Suppressor macrophage (primary cell): ENCODE results near the gene HDAC4.

Experiments
- DNase-seq, 4 experiments: peaks; one replicate each; pipeline ENCODE4 v3.0.0-alpha.2; 2020 to 2022

HDAC4 gene

DNA sequence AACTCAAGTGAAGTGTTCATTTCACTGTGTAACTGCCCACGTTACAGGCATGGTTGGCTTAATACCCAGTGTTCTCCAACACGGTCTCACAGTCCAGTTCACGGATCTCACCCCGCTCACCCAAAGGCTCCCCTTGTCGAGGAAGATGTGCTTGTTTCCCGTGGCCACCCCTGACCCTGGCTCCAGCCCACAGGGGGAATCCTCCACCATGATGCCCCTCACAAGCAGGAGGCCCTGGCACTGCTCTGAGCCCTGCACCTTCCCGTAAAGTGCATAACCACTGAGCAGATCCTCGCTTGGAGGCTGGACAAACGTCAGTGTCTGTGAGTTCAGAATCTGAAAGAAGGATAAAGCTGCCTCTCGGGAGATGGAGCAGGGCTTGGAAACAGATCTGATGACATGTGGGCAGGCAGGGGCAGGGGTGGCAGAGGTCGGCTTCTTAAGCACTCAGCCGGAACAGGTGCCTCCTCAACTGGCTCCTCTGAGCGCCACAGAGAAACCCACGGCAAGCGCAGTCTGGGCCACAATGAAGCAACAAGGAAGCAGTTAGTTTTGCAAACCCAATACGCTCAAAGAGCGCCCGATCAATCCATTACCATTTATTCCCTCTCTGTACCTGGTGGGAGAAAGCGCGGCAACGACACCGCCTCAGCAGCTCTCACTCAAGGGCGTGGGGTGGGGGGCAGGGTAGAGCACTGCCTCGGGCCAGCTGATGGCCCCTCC, 17.6 kb downstream of the HDAC4 start:
- DNase-seq = peak in 1 of 4 experiments; percentile 1

DNA sequence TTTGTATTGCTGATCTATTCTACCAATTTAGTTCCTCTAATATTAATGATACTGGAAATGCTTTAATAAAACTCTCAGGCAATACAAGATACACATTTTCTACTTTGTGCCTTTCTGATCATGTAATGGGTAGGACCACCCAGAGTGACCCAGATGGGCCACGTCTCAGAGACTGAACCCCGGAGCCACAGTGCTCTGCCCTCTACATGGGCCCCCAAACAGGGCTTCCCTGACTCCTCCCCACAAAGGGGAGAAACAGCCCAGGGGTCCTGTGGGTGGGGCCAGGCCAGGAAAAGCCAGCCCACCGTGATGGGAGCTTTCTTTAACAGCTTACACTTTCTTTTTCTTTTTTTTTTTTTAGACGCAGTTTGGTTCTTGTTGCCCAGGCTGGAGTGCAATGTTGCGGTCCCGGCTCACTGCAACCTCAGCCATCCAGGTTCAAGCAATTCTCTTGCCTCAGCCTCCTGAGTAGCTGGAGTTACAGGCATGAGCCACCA, 18.4 kb downstream of the HDAC4 start:
- no peak for DNase-seq

DNA sequence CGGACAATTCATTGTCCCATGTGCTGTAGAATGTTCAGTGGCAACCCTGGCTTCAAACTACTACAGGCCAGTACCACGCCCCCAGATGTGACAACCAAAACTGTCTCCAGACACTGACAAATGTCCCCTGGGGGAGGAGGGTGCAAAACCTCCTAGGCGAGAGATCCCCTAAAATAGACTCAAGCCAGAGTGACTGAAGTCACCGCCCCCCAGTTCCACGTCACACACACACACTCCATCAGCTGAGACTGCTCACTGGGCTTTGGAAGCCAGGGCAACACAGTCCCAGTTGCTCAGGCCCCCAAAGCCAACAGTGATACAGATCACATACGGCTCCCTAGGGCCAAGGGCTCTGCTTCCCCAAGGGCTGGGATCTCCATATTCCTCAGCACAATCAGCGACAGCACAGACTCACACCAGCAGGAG, 19.1 kb downstream of the HDAC4 start:
- DNase-seq = peak; percentile 49 to 71 (median 53)

DNA sequence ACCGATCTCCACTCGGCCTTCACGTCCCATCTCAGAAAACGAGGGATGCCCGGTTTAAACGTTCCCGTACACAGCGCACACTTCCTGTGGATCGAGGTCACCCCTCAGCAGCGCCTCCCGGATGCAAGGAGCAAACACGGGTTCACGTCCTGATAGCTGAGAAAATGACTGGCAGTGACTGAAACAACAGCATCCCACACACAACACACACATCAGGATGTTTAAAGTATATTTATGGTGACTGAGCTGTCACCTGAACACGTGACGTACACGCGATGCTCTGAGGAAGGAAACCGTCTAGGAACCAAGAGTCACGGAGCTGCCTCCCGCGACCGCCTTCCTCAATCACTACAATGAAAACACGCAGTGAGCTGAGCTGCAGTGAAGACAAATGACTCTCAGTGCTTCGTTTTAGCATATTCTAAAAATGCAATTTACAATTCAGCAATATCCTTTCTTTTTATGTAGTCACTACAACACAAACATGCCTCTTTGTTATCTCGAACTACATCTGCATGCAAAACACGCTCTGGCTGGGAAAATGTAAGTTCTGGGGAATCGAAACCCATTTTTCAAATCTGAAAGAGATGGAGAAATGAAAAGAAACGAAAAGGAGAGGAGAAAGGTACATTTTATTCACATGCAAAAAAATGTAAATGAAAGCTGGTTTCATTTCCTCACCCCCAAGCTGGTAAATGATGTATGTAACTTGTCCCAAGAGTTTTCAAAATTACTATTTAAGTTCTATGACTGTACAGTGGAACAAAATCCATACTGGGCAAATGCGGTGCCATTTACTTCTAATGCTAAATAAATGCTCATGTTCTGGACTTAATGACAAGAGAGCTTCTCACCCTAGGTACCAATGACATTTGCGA, 19.8 kb downstream of the HDAC4 start:
- peak; percentile 89 to 96 (median 90) for DNase-seq

DNA sequence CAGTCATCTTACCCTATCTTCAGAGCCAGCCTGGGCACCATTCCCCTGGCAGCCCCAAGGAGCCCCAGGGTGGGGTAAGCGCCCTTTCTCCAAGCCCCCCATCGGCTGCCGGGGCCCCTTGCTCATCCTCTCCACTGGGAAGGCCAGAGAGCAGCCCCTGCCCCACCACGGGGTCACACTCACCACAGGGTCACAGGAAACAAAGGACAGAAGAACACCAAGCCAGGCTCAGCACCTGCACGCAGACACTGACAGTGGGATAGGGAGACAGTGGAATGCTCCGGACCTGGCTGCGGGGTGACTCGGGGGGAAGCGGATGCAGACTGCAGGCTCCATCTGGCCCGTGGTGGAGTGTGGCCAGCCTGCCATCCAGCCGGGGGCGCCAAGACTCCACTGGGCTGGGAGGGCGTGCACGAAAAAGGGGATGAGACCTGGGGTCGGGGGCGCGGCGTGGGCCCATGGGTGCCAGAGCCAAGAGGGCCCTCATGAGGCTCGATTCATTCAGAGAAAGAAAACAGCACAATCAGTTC, 21.1 kb downstream of the HDAC4 start:
- no peak for DNase-seq

DNA sequence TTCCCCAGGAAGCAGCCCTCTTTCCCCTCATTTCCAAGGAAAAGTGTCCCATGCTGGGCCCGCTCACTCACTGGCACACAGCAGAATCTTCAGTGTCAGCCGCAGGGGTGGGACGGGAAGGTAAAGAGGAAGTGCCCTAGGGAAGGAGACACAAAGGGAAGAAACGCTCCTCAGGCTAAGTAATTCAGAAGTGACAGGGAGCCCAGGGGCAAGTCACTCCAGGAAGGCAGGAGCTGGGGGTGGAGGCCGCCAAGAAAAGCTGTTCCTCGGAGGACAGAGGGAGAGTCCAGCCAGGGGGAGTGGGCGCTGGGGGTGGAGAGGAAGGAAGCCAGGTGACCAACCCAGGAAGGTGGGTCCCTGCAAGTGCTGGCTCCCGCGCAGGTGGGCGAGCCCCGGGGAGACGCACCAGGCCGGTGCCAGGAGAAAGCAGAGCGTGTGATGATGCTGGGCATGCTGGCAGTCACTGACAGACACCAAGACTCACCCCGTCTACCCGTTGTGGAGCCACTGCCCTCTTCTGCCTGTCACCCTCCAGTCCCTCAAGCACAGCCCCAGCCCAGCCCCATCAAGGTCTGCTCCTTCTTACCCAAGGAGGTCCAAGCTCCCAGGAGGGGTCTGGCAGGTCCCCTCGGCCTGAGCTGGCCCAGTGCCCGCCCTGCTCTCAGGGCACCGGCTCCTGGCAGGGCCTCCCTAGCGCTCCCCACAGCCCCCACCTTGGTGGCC, 21.7 kb downstream of the HDAC4 start:
- peak; percentile 58 to 79 (median 76) for DNase-seq

DNA sequence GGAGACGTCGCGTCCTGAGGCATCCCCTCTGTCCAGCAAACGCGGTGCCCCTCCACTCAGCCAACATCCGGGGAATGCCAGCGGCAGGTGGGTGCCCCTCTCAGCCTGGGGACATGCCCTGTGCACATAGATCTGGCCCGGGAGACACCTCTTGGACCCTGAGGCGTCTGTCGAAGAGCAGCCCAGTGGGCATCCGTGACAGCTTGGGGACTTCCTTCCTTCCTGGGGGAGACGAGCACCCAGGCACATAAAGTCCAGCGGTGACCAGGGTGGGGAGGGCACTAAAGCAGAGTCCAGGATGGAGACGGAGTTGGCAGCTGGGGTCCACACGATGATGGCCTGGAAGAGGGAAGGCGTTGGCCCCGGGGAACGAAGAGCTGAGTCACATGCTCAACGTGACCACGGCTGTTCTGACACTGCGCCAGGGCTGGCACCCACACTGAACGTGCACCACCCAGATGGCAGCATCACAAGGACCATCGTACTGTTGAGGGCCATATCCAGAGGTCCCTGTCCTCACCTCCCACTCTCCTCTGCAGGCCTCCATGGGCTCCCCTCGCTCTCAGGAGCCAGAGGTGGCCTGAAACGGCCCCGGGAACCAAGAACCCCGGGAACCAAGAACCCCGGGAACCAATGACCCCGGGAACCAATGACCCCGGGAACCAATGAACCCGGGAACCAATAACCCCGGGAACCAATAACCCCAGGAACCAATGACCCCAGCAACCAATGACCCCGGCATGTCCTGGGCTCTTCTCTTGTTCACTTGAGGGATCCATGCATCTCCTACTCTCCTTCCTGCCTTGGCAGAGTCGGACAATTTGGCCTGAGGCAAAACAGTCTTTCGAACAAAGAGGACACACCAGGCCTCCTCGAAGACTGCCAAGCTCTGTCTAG, 22.6 kb downstream of the HDAC4 start:
- no peak for DNase-seq

DNA sequence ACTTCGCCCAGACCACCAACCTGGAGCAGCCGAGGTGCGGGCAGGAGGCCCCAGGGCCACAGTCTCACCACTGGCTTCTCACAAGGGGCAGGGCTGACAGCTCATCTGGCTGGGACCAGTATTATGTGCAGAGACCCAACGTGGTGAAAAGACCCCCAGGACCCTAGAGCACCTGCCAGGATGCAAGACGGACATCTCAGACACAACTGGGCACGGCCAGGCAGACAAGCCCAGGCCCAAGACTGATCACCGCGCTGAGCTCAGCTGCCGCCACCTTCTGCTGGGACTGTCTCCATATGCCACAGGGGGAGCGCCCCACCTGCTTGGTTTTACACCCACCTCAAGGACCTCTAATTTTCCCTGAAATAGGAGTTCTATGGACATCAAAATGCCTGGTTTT, 23.2 kb downstream of the HDAC4 start:
- no peak for DNase-seq

DNA sequence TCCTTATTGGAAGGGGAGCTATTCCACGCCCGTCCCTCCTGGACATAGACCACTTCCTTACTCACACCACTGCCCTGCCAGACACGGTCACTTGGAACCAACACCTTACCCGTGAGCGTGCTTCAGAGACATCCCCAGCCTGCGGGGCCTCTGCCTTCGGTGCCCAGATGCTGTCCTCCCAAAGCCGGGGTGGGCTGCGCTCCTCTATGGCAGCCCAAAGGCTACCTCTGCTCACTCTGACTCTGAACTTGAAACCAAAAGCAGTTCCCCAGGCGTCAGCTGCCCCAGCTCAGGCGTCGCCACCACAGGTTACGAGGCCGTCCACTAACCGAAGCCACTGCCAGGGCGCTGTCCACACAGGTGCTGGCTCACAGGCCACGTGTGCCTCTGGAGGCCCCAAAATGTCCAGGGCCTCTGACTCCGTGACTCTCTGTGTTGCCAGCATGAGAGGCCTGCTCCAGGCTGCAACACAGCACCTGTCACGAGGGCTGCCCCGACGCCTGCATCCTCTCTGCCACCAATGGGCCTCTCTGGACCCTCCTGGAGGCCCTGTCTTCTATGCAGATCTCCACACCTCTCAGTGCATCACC, 23.8 kb downstream of the HDAC4 start:
- DNase-seq = no peak

DNA sequence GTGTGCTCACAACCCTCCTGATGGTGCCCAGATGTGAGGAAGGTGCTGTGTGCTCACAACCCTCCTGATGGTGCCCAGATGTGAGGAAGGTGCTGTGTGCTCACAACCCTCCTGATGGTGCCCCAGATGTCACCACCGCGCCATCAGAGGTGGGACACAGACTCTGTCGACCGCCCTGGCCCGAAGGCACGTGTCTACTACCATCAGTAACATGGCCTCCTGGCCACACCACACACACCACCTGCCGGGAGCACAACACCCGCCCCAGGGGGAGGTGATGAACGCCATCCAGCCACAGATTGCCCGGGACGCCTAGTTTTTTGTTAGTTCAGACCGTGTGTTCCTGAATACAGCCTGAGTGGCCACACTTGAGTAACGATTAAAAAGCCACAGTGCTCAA, 24.5 kb downstream of the HDAC4 start:
- no peak for DNase-seq

DNA sequence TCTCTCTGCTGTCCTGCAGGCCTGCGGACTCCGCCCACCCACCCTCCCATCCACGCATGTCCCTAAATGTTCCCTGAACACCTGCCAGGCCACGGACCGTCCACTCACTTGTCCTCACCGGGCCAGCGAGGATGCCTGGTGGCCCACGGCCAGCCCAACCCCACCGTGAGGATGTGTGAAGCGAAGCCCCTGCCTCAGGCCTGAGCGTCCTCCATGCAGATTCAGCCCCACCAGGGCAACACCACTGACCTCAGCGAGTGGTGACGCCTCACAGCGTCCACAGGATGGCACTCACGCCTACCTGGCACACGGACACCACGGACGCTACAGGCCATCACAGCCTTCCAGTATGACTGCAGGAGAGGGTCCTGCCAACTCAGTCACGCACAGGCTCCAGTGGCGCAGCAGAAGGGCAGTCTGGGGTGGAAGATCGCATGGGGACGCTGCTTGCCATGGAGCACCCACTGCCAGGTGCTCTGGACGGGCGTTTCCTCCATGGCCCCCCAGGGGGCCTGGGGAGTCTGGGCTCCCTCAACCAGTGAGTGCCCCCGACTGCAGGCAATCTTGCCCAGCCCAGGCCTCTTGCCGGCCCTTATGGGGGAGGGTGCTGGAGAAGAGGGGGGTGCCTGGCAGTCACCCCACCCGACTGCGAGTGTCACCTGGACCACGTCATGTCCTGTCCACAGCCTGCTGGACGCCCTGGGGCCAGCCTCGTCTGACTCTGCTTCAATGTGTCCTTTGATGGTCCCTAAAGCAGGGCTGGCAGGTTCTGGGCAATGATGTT, 25.4 kb downstream of the HDAC4 start:
- DNase-seq = no peak

DNA sequence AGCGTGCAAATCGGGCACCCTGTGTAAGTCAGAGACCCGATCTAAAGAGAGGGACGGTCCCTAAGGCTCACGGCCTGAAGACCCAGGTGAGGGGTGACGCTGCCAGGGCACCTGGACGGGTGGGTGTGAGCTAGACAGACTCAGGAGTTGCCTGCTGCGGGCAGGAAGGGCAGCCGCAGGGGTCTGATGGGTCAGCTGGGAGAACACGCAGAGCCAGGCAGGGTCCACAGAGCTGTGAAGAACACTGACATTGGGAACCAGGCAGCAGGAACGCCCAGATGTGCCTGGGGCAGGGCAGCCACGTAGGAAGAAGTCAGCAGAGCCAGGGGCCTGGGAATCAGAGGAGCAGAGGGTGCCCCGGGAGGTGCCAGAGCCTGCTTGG, 25.9 kb downstream of the HDAC4 start:
- DNase-seq = no peak

DNA sequence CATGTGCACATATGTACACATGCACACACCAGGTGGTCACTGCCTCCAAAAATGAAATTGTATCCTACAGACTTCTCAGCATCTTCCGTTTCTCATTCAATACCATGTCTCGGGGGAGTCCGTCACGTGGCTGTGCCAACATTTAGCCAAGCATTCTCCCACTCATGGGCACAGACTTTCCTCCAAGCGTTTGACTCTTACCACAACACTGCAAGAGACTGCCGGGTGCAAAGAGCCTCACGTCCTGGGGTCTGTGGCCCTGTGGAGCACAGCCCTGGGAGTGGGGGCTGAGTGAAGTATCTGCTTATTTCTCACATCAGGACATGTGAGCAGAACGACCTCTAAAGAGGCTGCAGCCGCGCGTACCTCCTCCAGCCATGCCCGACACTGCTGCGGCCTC, 28.0 kb downstream of the HDAC4 start:
- no peak for DNase-seq

DNA sequence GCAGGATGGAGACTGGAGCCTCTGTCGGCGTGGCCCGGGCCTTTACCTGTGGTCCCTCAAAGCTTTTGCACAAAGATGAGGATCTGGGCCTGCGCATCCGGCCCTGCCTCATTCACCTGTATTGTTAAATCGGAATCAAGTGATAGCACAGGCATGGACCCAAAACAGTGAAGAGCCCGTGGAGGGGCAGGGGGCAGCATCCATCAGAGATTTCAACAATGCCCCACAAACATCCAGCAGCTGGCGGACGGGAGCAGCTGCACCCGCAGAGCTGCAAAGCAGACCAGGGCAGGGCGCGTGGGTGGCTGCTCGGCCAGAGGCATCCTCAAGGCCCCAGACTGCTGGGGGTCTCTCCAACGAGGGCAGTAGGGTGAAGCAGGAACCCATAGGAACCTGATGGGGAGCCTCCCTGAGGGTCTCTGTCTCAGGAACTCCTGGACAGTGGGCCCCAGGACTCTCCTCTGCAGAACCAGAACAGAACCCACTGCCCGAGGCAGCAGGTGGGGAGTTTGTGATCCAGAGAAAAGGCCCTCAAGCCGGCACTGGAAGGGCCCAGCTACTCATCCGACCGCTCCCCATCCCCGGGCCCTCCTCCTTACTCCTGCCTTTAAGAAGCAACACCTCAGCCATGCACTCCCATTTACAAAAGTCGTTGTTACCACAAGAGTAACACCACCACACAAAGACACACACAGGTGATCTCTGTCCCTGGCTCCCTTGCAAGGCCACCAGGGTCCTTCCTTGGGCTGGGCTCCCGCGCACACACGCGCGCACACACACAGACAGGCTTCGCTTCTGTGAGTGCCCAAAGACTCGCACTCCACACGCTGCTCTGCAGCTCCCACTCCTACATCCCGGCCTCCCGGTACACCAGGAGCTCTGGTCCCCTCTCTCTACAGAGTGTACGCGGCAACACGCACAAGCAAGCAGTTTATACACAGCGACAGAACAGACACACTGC, 28.8 kb downstream of the HDAC4 start:
- DNase-seq = no peak

DNA sequence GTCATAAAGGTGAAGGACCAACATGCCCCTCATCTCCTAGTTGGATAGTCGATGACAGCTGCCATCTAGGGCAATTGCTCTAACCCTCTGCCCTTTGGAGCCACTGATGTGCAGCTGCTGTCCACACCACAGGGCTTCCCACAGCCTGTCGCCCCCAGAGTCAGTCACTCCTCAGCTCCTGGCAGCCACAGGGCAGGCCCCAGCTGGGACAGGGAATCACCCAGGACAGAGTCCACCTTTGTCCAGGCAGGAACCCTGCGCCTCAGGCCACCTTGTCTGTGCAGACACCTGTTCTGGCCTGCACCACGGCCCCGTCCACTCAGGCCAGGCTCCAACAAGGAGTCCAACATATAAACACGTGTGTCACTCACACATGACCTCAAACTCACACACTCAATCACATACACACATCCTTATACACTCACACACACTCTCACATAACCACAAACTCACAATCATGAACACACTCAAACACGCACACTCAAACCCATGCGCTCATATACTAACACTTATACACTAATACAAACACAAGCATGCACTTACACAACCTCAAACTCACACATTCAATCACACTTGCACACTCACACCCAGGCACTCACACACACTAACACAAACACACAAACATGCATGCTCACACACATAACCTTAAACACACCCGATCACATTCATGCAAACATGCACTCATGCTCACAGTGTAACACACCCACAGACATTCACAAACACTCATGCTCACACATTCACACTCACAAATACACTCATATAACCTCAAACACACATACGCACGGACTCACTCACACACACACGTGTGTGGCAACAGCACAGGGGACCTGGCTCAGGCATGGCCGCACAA, 29.7 kb downstream of the HDAC4 start:
- DNase-seq = peak in 2 of 4 experiments; percentile 10 to 12

DNA sequence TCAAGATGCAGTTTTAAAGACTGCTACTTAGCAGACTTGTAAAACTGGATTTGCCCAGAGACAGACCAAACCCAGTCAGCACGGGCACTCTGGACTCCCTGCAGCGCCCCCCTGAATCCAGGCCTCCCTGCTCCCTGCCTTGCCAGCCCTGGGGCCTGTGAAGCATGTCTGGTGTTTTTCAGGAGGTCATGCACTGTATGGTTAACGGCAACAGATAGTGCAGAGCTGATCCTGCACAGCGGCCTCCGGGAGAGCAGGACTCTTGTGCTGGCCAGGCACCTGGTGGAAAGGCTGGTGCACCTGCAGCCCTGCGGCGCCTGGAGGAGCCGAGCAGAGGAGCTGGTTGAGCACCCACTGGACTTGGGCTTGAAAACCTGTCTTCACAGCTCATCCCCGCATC, 30.4 kb downstream of the HDAC4 start:
- no peak for DNase-seq

DNA sequence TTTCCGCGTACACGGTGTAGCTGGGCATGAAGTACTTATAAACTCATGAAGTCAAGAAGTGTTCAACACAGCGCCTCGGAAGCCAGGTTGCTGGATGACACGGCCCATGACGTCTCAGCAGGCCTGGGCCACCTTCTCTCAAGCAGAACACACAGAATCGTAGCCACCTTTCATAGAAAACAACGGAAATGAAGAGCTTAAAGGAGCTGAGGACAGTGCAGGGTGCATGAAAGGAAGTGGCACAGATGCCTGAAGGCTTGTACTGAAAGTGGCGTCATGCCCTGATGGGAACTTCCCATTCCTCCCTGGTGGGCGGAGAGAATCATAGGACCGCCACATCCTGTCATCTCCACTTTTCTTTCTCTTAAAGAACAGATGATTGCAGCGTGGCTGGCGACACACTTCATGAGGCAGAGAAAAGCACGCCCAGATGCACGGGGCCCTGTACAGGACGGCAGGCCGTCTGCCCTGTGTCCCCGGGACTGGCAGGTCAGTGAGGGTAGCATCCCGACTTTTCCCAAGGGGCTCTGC, 31.1 kb downstream of the HDAC4 start:
- DNase-seq = peak; percentile 91 to 97 (median 94)
